ENCODE results near the gene ZGLP1. TPM values are rescaled to one million over a fixed set of nuclear protein-coding genes. Genes with fewer than 3 reads are reported as not detected.

Gene ZGLP1
- total RNA-seq, 1 experiment from 2014 or later, result 1.8 TPM

DNA sequence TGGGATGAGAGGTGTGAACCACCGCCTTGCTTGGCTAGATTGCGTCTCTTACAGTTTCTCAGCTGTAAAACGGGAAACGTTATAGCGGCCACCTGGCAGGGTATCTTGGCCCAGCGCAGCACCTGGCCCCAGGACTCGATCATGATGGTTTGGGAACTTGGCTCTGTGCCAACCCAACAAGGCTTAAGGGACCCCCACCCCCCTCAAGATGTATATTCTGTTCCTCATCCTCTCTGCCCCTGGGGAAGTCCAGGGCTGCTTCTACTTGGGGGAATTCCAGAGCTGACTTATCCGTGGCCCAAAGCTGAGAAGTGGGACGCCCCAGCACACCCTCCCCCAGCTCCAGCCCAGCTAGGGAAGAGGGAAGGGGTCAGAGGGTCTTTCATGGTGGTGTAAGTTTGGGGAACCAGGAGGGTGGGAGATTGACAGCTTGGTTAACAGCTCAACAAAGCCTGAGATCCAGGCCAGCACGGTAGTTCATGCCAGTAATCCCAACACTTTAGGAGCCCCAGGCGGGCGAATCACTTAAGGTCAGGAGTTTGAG is 38.0 kb downstream of the ZGLP1 start:
- intact Hi-C loops (cut with micrococcal nuclease), result no loop called here
- H3K4me2 ChIP-seq (ENCODE audit: low read length), result peak overlapping the region; percentile 92
- H3K4me1 ChIP-seq (ENCODE audit: insufficient read depth, low read length), result peaks cover 23% of the 10 kb centered on the region
- ATAC-seq, result no peak
- H3F3A ChIP-seq (ENCODE audit: low read length, unreplicated experiment), result no peaks in the 10 kb centered on the region
- no peak overlapping the region for H3K27ac ChIP-seq (ENCODE audit: low read length)
- no peak for TF ChIP-seq EZH2 (IDR thresholded peaks at IDR 0.05; ENCODE audit: low read length, unreplicated experiment)
- no peak for TF ChIP-seq EZH2phosphoT487 (IDR thresholded peaks at IDR 0.05; ENCODE audit: borderline replicate concordance, low read length)
- TF ChIP-seq, protein P1, sequence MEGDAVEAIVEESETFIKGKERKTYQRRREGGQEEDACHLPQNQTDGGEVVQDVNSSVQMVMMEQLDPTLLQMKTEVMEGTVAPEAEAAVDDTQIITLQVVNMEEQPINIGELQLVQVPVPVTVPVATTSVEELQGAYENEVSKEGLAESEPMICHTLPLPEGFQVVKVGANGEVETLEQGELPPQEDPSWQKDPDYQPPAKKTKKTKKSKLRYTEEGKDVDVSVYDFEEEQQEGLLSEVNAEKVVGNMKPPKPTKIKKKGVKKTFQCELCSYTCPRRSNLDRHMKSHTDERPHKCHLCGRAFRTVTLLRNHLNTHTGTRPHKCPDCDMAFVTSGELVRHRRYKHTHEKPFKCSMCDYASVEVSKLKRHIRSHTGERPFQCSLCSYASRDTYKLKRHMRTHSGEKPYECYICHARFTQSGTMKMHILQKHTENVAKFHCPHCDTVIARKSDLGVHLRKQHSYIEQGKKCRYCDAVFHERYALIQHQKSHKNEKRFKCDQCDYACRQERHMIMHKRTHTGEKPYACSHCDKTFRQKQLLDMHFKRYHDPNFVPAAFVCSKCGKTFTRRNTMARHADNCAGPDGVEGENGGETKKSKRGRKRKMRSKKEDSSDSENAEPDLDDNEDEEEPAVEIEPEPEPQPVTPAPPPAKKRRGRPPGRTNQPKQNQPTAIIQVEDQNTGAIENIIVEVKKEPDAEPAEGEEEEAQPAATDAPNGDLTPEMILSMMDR (conservative IDR thresholded peaks at IDR 0.05; ENCODE audit: low read depth, low read length), result no peak
- no peaks in the 10 kb centered on the region for H3K9me3 ChIP-seq (ENCODE audit: low read length)
- BruUV-seq (replicated peaks), result TSS peak; percentile 78
- no peak overlapping the region for H3K9ac ChIP-seq (ENCODE audit: low read length)
- POLR2A ChIA-PET (ENCODE audit: unreplicated experiment), result interaction anchor here (0.6 to 0.8 kb wide), 2 partner anchors 61 to 109 kb away, joined by 4 to 6 read pairs; partner anchors contain the start of gene TYK2
- H3K9me2 ChIP-seq (replicated peaks; ENCODE audit: low read length), result no peaks in the 10 kb centered on the region
- peak overlapping the region; percentile 93; the same call in 1 of the 2 replicates for H2AFZ ChIP-seq (ENCODE audit: low read length)
- H3K79me2 ChIP-seq (ENCODE audit: low read length), result no peaks in the 10 kb centered on the region
- H3K36me3 ChIP-seq (ENCODE audit: low read depth, low read length), result no peaks in the 10 kb centered on the region
- H4K20me1 ChIP-seq (ENCODE audit: low read length), result no peaks in the 10 kb centered on the region
- H3K27me3 ChIP-seq (ENCODE audit: low read length), result no peaks in the 10 kb centered on the region
- CTCF ChIA-PET, result interaction anchor here (1.2 to 3.2 kb wide), 3 partner anchors 11 to 121 kb away, joined by 3 to 62 read pairs (median 3); no protein-coding TSS in a partner anchor
- no peak for DNase-seq
- peak overlapping the region; percentile 64; the same call in 1 of the 2 replicates for H3K4me3 ChIP-seq (ENCODE audit: low read length)

DNA sequence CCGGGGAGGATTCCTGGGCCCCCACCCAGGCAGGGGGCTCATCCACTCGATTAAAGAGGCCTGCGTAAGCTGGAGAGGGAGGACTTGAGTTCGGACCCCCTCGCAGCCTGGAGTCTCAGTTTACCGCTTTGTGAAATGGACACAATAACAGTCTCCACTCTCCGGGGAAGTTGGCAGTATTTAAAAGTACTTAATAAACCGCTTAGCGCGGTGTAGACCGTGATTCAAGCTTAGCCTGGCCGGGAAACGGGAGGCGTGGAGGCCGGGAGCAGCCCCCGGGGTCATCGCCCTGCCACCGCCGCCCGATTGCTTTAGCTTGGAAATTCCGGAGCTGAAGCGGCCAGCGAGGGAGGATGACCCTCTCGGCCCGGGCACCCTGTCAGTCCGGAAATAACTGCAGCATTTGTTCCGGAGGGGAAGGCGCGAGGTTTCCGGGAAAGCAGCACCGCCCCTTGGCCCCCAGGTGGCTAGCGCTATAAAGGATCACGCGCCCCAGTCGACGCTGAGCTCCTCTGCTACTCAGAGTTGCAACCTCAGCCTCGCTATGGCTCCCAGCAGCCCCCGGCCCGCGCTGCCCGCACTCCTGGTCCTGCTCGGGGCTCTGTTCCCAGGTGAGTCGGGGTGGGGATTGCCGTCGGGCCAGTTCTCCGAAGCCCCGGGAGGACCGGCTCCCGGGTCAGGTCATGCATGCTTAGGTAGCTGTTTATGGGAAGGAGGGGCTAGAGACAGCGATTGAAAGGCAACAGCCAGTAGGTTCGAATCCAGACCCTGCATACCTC is 38.8 kb downstream of the ZGLP1 start, which contains the start of gene ICAM1:
Gene ICAM1, plus strand, starts transcription at position 505 of the 779 bp plus-strand sequence. Its CDS starts 40 bp downstream, at position 545.
- POLR2A ChIA-PET (ENCODE audit: unreplicated experiment), result interaction anchor here (0.5 to 1.5 kb wide), 6 partner anchors 21 to 156 kb away, joined by 4 to 15 read pairs (median 6); partner anchors contain the start of gene TYK2
- H3K4me3 ChIP-seq (ENCODE audit: low read length), result peak within 1 kb of the TSS; percentile 64
- no peaks in the 10 kb centered on the region for H3K36me3 ChIP-seq (ENCODE audit: low read depth, low read length)
- H3K9ac ChIP-seq (ENCODE audit: low read length), result peak within 1 kb of the TSS; percentile 44
- no peak within 1 kb of the TSS for H3K27ac ChIP-seq (ENCODE audit: low read length)
- intact Hi-C loops (cut with micrococcal nuclease), result no loop called here
- no peaks in the 10 kb centered on the region for H3F3A ChIP-seq (ENCODE audit: low read length, unreplicated experiment)
- ATAC-seq (peak; percentile 70), DNase-seq (peak; percentile 70)
- peak within 1 kb of the TSS; percentile 93 for H2AFZ ChIP-seq (ENCODE audit: low read length)
- peaks cover 23% of the 10 kb centered on the region for H3K4me1 ChIP-seq (ENCODE audit: insufficient read depth, low read length)
- H3K27me3 ChIP-seq (ENCODE audit: low read length), result no peaks in the 10 kb centered on the region
- H3K9me3 ChIP-seq (ENCODE audit: low read length), result no peaks in the 10 kb centered on the region
- H3K9me2 ChIP-seq (replicated peaks; ENCODE audit: low read length), result no peaks in the 10 kb centered on the region
- TF ChIP-seq EZH2phosphoT487 (IDR thresholded peaks at IDR 0.05; ENCODE audit: borderline replicate concordance, low read length), result no peak
- TF ChIP-seq, protein P1 (conservative IDR thresholded peaks at IDR 0.05; ENCODE audit: low read depth, low read length), result no peak
- no peak for TF ChIP-seq EZH2 (IDR thresholded peaks at IDR 0.05; ENCODE audit: low read length, unreplicated experiment)
- peak within 1 kb of the TSS; percentile 92 for H3K4me2 ChIP-seq (ENCODE audit: low read length)
- H4K20me1 ChIP-seq (ENCODE audit: low read length), result no peaks in the 10 kb centered on the region
- CTCF ChIA-PET, result interaction anchor here (0.6 to 3.2 kb wide), 8 partner anchors 11 to 146 kb away, joined by 3 to 62 read pairs (median 8); partner anchors contain the start of gene RAVER1
- TSS peak; percentile 99 for BruUV-seq (replicated peaks)
- no peaks in the 10 kb centered on the region for H3K79me2 ChIP-seq (ENCODE audit: low read length)

All from PC-3 (cell line).